ENCODE results near the gene BAD.

DNA sequence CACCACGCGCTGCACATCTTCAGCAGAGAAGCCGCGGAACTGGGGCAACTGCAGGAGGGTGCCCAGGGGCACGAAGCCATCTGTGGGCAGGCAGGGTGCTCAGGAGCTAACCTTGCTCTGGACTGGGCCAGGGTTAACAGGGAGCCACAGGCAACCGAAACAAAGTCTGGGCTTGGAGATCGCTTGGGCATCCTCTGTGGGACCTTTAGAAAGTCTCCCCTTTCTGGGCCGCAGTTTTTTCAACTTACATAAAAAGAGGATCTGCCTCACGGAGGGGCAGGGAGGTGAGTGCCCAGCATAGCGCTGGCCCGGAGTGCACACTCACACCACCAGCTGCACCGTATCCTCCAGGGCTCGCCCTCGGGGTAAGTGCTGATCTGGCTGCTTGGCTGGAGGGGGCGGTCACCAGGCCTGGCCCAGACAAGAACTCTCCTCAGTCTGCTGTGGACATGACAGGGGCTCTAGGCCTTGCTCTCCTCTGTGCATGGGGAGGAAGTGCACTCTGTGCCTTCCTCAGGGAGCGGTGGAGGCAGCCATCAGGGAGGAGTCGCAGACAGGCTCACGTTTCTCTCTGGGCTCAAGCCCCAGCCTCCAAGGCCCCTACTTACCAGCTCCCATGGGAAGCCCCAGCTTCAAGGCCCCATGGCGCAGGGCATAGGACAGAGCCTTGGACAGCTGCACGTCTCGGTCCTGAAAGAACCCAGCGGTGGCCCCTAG, 59.4 kb downstream of the BAD start:
- TF ChIP-seq CHD2 (IDR thresholded peaks at IDR 0.05; ENCODE audit: low read depth, low read length) (no peak), TBP (CRISPR knock-in tag; IDR thresholded peaks at IDR 0.05) (no peak), KAT7 (CRISPR knock-in tag; IDR thresholded peaks at IDR 0.05; ENCODE audit: borderline replicate concordance) (no peak), CTCF (CRISPR knock-in tag; IDR thresholded peaks at IDR 0.05) (no peak), PTBP1 (IDR thresholded peaks at IDR 0.05; ENCODE audit: low read depth, low read length, poor library complexity, severe bottlenecking) (no peak), ZNF282 (IDR thresholded peaks at IDR 0.05; ENCODE audit: partially characterized antibody) (no peak), ZFP36L1 (CRISPR knock-in tag; IDR thresholded peaks at IDR 0.05) (no peak), ZNF207 (IDR thresholded peaks at IDR 0.05; ENCODE audit: borderline replicate concordance) (no peak), POLR2AphosphoS5 (IDR thresholded peaks at IDR 0.05; ENCODE audit: low read depth, low read length) (no peak), ZNF44 (CRISPR knock-in tag; IDR thresholded peaks at IDR 0.05) (no peak), CCDC6 (CRISPR knock-in tag; IDR thresholded peaks at IDR 0.05) (no peak)
